IMR-90 (cell line): ENCODE results near the gene NKD1. TPM values are rescaled to one million over a fixed set of nuclear protein-coding genes. Genes with fewer than 3 reads are reported as not detected.

Source experiments
- ATAC-seq: fragments of 200-7000 bp; cut with Tn5 transposase; 2 replicates; pipeline ENCODE4 v1.9.1; 2020; ENCODE audit warnings: low read depth, mild to moderate bottlenecking, moderate library complexity
- BruUV-seq: library from RNA; stranded (reverse); fragments of 400-500 nt; replicated peaks from 2 replicates; lab custom pipeline; 2021; lab: Mats Ljungman, UMichigan
- CTCF ChIA-PET: fragments of 300-600 bp; formaldehyde crosslinking; extraction: SDS; loops from one replicate; lab custom pipeline; 2021; ENCODE audit warnings: antibody characterized with exemption; lab: Yijun Ruan, JAX
- POLR2A ChIA-PET: fragments of 300-600 bp; sonication (Branson Sonifier 250); formaldehyde crosslinking; loops from one replicate; lab custom pipeline; 2022; ENCODE audit warnings: antibody characterized with exemption; ENCODE audit not compliant: unreplicated experiment; lab: Charles Lee
- DNase-seq: peaks from one replicate; pipeline ENCODE4 v3.0.0; 2013
- H2AFZ ChIP-seq: replicated peaks from 2 replicates; pipeline ENCODE3; 2013; ENCODE audit warnings: low read length, mild to moderate bottlenecking; ENCODE audit not compliant: poor library complexity
- H2AK5ac ChIP-seq: 2 replicates; pipeline ENCODE4 v1.6.1; 2013; ENCODE audit warnings: low read depth, low read length, inconsistent platforms
- H2AK9ac ChIP-seq: replicated peaks from 2 replicates; pipeline ENCODE3; 2013; ENCODE audit warnings: mild to moderate bottlenecking, low read depth, low read length, moderate library complexity; ENCODE audit not compliant: poor library complexity
- H2BK120ac ChIP-seq: 2 replicates; pipeline ENCODE4 v1.6.1; 2013; ENCODE audit warnings: low read depth, low read length, inconsistent platforms
- H2BK15ac ChIP-seq: 3 replicates; pipeline ENCODE4 v1.6.1; 2013; ENCODE audit warnings: low read depth, low read length, inconsistent platforms
- H2BK20ac ChIP-seq: 2 replicates; pipeline ENCODE4 v1.6.1; 2013; ENCODE audit warnings: low read depth, mild to moderate bottlenecking, inconsistent platforms, low read length, moderate library complexity
- H2BK5ac ChIP-seq: 2 replicates; pipeline ENCODE4 v1.6.1; 2013; ENCODE audit warnings: mild to moderate bottlenecking, low read depth, low read length, inconsistent platforms; ENCODE audit not compliant: poor library complexity, severe bottlenecking
- H3K14ac ChIP-seq: replicated peaks from 2 replicates; pipeline ENCODE4 v1.6.1; 2013; ENCODE audit warnings: low read depth, low read length, inconsistent platforms
- H3K18ac ChIP-seq: 2 replicates; pipeline ENCODE4 v1.6.1; 2013; ENCODE audit warnings: low read depth, low read length, control low read depth
- H3K23ac ChIP-seq: 2 replicates; pipeline ENCODE4 v1.6.1; 2013; ENCODE audit warnings: low read depth, low read length, inconsistent platforms
- H3K27ac ChIP-seq: 2 replicates; pipeline ENCODE4 v1.5.1; 2013; ENCODE audit warnings: mild to moderate bottlenecking, control low read depth, low read length; ENCODE audit not compliant: insufficient read depth
- H3K27me3 ChIP-seq: 2 replicates; pipeline ENCODE4 v1.6.1; 2013; ENCODE audit warnings: low read length; ENCODE audit not compliant: control insufficient read depth, insufficient read depth
- H3K36me3 ChIP-seq: 2 replicates; pipeline ENCODE4 v1.6.1; 2013; ENCODE audit warnings: low read length, mixed read lengths; ENCODE audit not compliant: control insufficient read depth, insufficient read depth
- H3K4ac ChIP-seq: 2 replicates; pipeline ENCODE4 v1.6.1; 2013; ENCODE audit warnings: low read depth, low read length, inconsistent platforms
- H3K4me1 ChIP-seq: 2 replicates; pipeline ENCODE4 v1.6.1; 2013; ENCODE audit warnings: low read length, mixed read lengths; ENCODE audit not compliant: control insufficient read depth, insufficient read depth
- H3K4me2 ChIP-seq: 2 replicates; pipeline ENCODE4 v1.6.1; 2013; ENCODE audit warnings: low read depth, mild to moderate bottlenecking, control low read depth, low read length, moderate library complexity
- H3K4me3 ChIP-seq: 2 replicates; pipeline ENCODE4 v1.5.1; 2013; ENCODE audit warnings: low read depth, mild to moderate bottlenecking, control low read depth, low read length, moderate library complexity; ENCODE audit not compliant: insufficient read depth
- H3K56ac ChIP-seq: 2 replicates; pipeline ENCODE4 v1.6.1; 2013; ENCODE audit warnings: low read length, inconsistent platforms; ENCODE audit not compliant: insufficient read depth; ENCODE audit errors: extremely low read depth
- H3K79me1 ChIP-seq, 2 experiments: 2 replicates each; pipeline ENCODE4 v1.6.1; 2013; ENCODE audit warnings: low read length in 2 of 2, inconsistent platforms in 1 of 2, low read depth in 1 of 2
- H3K9ac ChIP-seq: 2 replicates; pipeline ENCODE4 v1.6.1; 2013; ENCODE audit warnings: low read depth, low read length, control low read depth
- H3K9me1 ChIP-seq: 2 replicates; pipeline ENCODE4 v1.6.1; 2013; ENCODE audit warnings: low read length, inconsistent platforms; ENCODE audit not compliant: insufficient read depth
- H3K9me3 ChIP-seq: 2 replicates; pipeline ENCODE4 v1.6.1; 2013; ENCODE audit warnings: low read length; ENCODE audit not compliant: control insufficient read depth, insufficient read depth
- H4K20me1 ChIP-seq: 2 replicates; pipeline ENCODE4 v1.6.1; 2013; ENCODE audit warnings: low read length, inconsistent platforms; ENCODE audit not compliant: insufficient read depth
- H4K5ac ChIP-seq: 2 replicates; pipeline ENCODE4 v1.6.1; 2013; ENCODE audit warnings: mild to moderate bottlenecking, low read depth, low read length, control low read depth
- H4K8ac ChIP-seq, 2 experiments: 2 replicates each; pipeline ENCODE4 v1.6.1; 2013; ENCODE audit warnings: low read depth in 2 of 2, low read length in 2 of 2, control low read depth in 1 of 2, inconsistent platforms in 1 of 2
- H4K91ac ChIP-seq: 2 replicates; pipeline ENCODE4 v1.6.1; 2013; ENCODE audit warnings: low read depth, low read length, inconsistent platforms; ENCODE audit not compliant: insufficient read depth
- CEBPB ChIP-seq: IDR thresholded peaks from 2 replicates; pipeline ENCODE4 v1.6.1; 2012; ENCODE audit warnings: low read depth, low read length, improper control_type of control experiment
- CHD1 ChIP-seq: IDR thresholded peaks from 2 replicates; pipeline ENCODE4 v1.6.1; 2012; ENCODE audit warnings: low read depth, low read length, improper control_type of control experiment
- CTCF ChIP-seq: conservative IDR thresholded peaks from 2 replicates; pipeline ENCODE4 v1.5.1; 2012; ENCODE audit warnings: mild to moderate bottlenecking, low read depth, low read length, improper control_type of control experiment
- ELK1 ChIP-seq: fragments of 150-350 bp; IDR thresholded peaks from 2 replicates; pipeline ENCODE4 v1.6.1; 2016; ENCODE audit warnings: low read depth, mild to moderate bottlenecking, low read length, moderate library complexity, borderline replicate concordance
- FOS ChIP-seq: fragments of 150-350 bp; IDR thresholded peaks from 2 replicates; pipeline ENCODE4 v1.6.1; 2016; ENCODE audit warnings: low read depth, low read length
- MAFK ChIP-seq: IDR thresholded peaks from 2 replicates; pipeline ENCODE4 v1.6.1; 2012; ENCODE audit warnings: low read depth, low read length, improper control_type of control experiment
- MAZ ChIP-seq: IDR thresholded peaks from 2 replicates; pipeline ENCODE4 v1.6.1; 2012; ENCODE audit warnings: low read depth, mild to moderate bottlenecking, low read length, improper control_type of control experiment, moderate library complexity, borderline replicate concordance
- MXI1 ChIP-seq: IDR thresholded peaks from 2 replicates; pipeline ENCODE4 v1.6.1; 2012; ENCODE audit warnings: low read depth, mild to moderate bottlenecking, low read length, moderate library complexity, borderline replicate concordance
- NFE2L2 ChIP-seq: fragments of 150-350 bp; IDR thresholded peaks from 2 replicates; pipeline ENCODE4 v1.6.1; 2016; ENCODE audit warnings: low read depth, mild to moderate bottlenecking, low read length
- POLR2A ChIP-seq: IDR thresholded peaks from 2 replicates; pipeline ENCODE4 v1.6.1; 2012; ENCODE audit warnings: mild to moderate bottlenecking, low read depth, low read length
- RAD21 ChIP-seq: IDR thresholded peaks from 2 replicates; pipeline ENCODE4 v1.6.1; 2012; ENCODE audit warnings: low read length, improper control_type of control experiment
- RCOR1 ChIP-seq: IDR thresholded peaks from 2 replicates; pipeline ENCODE4 v1.6.1; 2012; ENCODE audit warnings: mild to moderate bottlenecking, low read length, improper control_type of control experiment; ENCODE audit not compliant: insufficient replicate concordance
- SMC3 ChIP-seq: fragments of 150-350 bp; IDR thresholded peaks from 2 replicates; pipeline ENCODE4 v1.6.1; 2016; ENCODE audit warnings: low read depth, mild to moderate bottlenecking, antibody characterized with exemption, low read length, moderate library complexity
- USF2 ChIP-seq: fragments of 150-350 bp; IDR thresholded peaks from 2 replicates; pipeline ENCODE4 v1.6.1; 2017; ENCODE audit warnings: mild to moderate bottlenecking, antibody characterized with exemption, low read length, low read depth
- WGBS, 2 experiments: methylation state at CpG; one replicate each; pipeline versions ENCODE4 v1.1.5 to v1.1.7; 2013; ENCODE audit warnings: missing lambda C conversion rate in 2 of 2; ENCODE audit not compliant: insufficient read length in 1 of 2; ENCODE audit errors: extremely low coverage in 2 of 2; 5-methylcytosine and 5-hydroxymethylcytosine counted together
- dilution Hi-C: fragments of 300-500 bp; cut with HindIII; formaldehyde crosslinking; loops from one replicate; pipeline ENCODE4 v1.14.3; 2018; ENCODE audit warnings: low sequenced_read_pairs; ENCODE audit not compliant: unreplicated experiment
- in situ Hi-C: fragments of 300-500 bp; cut with MboI; formaldehyde crosslinking; loops from 3 replicates; pipeline ENCODE4 v1.14.3; 2019; ENCODE audit warnings: low sequenced_read_pairs, inconsistent platforms, mixed read lengths
- intact Hi-C: fragments of 100-400 bp; cut with micrococcal nuclease; formaldehyde crosslinking; loops from 2 replicates; pipeline ENCODE4 v1.10.0; 2022
- polyA plus RNA-seq, 3 experiments: library from polyadenylated mRNA; depleted of rRNA; stranded (reverse); fragments of >200 nt; gene quantifications; 2 replicates each; pipeline ENCODE4 v1.2.3, GENCODE V29; 2012; ENCODE audit warnings: low replicate concordance in 1 of 3
- total RNA-seq: library from RNA; depleted of rRNA; stranded (reverse); fragments of >200 nt; gene quantifications from 2 replicates; pipeline ENCODE4 v1.2.3, GENCODE V29; 2012

Gene NKD1
- total and polyA plus RNA-seq, 2 of the 4 experiments (the other 2 are of a cell fraction), result not detected

- Histone ChIP-seq H4K91ac (no peak overlapping the region), H3K14ac (no peak overlapping the region), H3K79me1 (no peaks in the 10 kb centered on the region), H4K8ac (no peak overlapping the region), H3K9me3 (no peaks in the 10 kb centered on the region), H3K36me3 (no peaks in the 10 kb centered on the region), H3K4me2 (no peak overlapping the region), H2AK5ac (no peak overlapping the region), H2AK9ac (no peak overlapping the region), H3K18ac (no peak overlapping the region), H3K4ac (no peak overlapping the region), H2BK20ac (no peak overlapping the region), H2BK15ac (no peak overlapping the region), H2BK120ac (no peak overlapping the region), H2AFZ (no peak overlapping the region), H4K5ac (no peak overlapping the region), H3K4me3 (no peak overlapping the region), H3K23ac (no peak overlapping the region), H3K4me1 (no peaks in the 10 kb centered on the region), H3K27me3 (peaks cover 15% of the 10 kb centered on the region), H3K9ac (no peak overlapping the region), H3K9me1 (0 out of 2 replicates have a peak, but pooled peaks cover 4% of the 10 kb centered on the region), H2BK5ac (no peak overlapping the region), H3K27ac (no peak overlapping the region), H4K20me1 (no peaks in the 10 kb centered on the region), H3K56ac (no peak overlapping the region)
- dilution Hi-C loops (no loop called here), intact Hi-C loops (no loop called here), in situ Hi-C loops (loop anchor here (10.0 kb wide), 1 partner anchor 117 kb away; no protein-coding TSS in a partner anchor)
- no peak for TF ChIP-seq FOS
- TF ChIP-seq MAZ, result no peak
- no peak for TF ChIP-seq CHD1
- TF ChIP-seq ELK1, result no peak
- no peak for TF ChIP-seq RAD21
- no peak for TF ChIP-seq CTCF
- no peak for TF ChIP-seq SMC3
- TF ChIP-seq CEBPB, result no peak
- TF ChIP-seq USF2, result no peak
- no peak for TF ChIP-seq MXI1
- TF ChIP-seq POLR2A, result no peak
- no peak for TF ChIP-seq MAFK
- no peak for TF ChIP-seq RCOR1
- TF ChIP-seq NFE2L2, result no peak
- ChIA-PET POLR2A (no interaction called here), CTCF (no interaction called here)
- BruUV-seq, result no TSS peak
- no peak for DNase-seq
- ATAC-seq, result no peak
- WGBS, 2 experiments, result 25% methylated on average over 4 of the region's 12 CpGs; no CpG with 5 or more reads in 1 of the 2 experiments
Measured at GRCh38 chr16:50688083-50688482, 139.9 kb downstream of the NKD1 start.
